Parathyroid adenoma (tissue), 2 donors: ENCODE results near the gene DNAL1.

Experiments
- H2AFZ ChIP-seq: fragments of 300-600 bp; sonication (generic); one replicate; pipeline ENCODE4 v1.7.0; 2017; ENCODE audit warnings: antibody characterized with exemption, mild to moderate bottlenecking
- H3K27ac ChIP-seq: fragments of 300-600 bp; sonication (generic); one replicate; pipeline ENCODE4 v1.7.0; 2017
- H3K27me3 ChIP-seq: fragments of 300-600 bp; sonication (generic); one replicate; pipeline ENCODE4 v1.7.0; 2017; ENCODE audit warnings: low read length; ENCODE audit not compliant: control insufficient read depth, insufficient read depth
- H3K36me3 ChIP-seq: fragments of 300-600 bp; sonication (generic); one replicate; pipeline ENCODE4 v1.7.0; 2017; ENCODE audit warnings: low read length; ENCODE audit not compliant: control insufficient read depth, insufficient read depth
- H3K4me1 ChIP-seq: fragments of 300-600 bp; sonication (generic); one replicate; pipeline ENCODE4 v1.7.0; 2017; ENCODE audit warnings: control low read depth
- H3K4me2 ChIP-seq: fragments of 300-600 bp; sonication (generic); one replicate; pipeline ENCODE4 v1.7.0; 2017; ENCODE audit warnings: low read length
- H3K4me3 ChIP-seq: fragments of 300-600 bp; sonication (generic); one replicate; pipeline ENCODE4 v1.7.0; 2017; ENCODE audit warnings: low read depth, low read length
- H3K79me2 ChIP-seq: fragments of 300-600 bp; sonication (generic); one replicate; pipeline ENCODE4 v1.7.0; 2017; ENCODE audit warnings: control low read depth
- H3K9ac ChIP-seq: fragments of 300-600 bp; sonication (generic); one replicate; pipeline ENCODE4 v1.7.0; 2017; ENCODE audit warnings: mild to moderate bottlenecking
- H3K9me3 ChIP-seq: fragments of 300-600 bp; sonication (generic); one replicate; pipeline ENCODE4 v1.7.0; 2017; ENCODE audit warnings: low read length; ENCODE audit not compliant: control insufficient read depth
- TF ChIP-seq, protein P1 (sequence below): fragments of 300-600 bp; sonication (generic); IDR thresholded peaks from one replicate; pipeline ENCODE4 v1.7.0; 2017; ENCODE audit warnings: antibody characterized with exemption, mild to moderate bottlenecking
- donor health status: primary hyperparathyroidism.

The DNAL1 gene

DNA sequence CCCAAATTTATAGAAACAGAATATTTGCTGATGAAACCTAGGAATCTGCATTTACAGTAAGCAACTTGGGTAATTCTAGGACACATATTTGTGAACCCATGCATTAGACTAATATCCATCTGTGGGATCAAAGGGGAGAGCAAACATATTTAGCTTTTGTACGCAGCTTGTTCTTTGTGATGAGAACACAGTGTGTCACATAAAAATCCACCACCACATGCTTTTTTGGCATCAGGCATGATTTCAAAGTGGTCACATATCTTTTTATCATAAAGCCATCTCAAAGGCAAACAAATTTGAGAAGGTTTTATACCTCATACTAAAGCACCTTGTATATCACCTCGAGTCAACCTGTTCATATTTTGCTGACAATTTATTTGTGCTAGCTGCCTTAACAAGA, 15.7 kb downstream of the DNAL1 start:
- no peaks in the 10 kb centered on the region for H3K36me3 ChIP-seq
- no peak overlapping the region for H2AFZ ChIP-seq
- no peak overlapping the region for H3K27ac ChIP-seq
- no peak overlapping the region for H3K4me3 ChIP-seq
- no peaks in the 10 kb centered on the region for H3K9me3 ChIP-seq
- TF ChIP-seq, protein P1, sequence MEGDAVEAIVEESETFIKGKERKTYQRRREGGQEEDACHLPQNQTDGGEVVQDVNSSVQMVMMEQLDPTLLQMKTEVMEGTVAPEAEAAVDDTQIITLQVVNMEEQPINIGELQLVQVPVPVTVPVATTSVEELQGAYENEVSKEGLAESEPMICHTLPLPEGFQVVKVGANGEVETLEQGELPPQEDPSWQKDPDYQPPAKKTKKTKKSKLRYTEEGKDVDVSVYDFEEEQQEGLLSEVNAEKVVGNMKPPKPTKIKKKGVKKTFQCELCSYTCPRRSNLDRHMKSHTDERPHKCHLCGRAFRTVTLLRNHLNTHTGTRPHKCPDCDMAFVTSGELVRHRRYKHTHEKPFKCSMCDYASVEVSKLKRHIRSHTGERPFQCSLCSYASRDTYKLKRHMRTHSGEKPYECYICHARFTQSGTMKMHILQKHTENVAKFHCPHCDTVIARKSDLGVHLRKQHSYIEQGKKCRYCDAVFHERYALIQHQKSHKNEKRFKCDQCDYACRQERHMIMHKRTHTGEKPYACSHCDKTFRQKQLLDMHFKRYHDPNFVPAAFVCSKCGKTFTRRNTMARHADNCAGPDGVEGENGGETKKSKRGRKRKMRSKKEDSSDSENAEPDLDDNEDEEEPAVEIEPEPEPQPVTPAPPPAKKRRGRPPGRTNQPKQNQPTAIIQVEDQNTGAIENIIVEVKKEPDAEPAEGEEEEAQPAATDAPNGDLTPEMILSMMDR: no peak
- no peaks in the 10 kb centered on the region for H3K4me1 ChIP-seq
- no peak overlapping the region for H3K4me2 ChIP-seq
- peaks cover 4% of the 10 kb centered on the region for H3K79me2 ChIP-seq
- H3K9ac ChIP-seq: no peak overlapping the region
- no peaks in the 10 kb centered on the region for H3K27me3 ChIP-seq

DNA sequence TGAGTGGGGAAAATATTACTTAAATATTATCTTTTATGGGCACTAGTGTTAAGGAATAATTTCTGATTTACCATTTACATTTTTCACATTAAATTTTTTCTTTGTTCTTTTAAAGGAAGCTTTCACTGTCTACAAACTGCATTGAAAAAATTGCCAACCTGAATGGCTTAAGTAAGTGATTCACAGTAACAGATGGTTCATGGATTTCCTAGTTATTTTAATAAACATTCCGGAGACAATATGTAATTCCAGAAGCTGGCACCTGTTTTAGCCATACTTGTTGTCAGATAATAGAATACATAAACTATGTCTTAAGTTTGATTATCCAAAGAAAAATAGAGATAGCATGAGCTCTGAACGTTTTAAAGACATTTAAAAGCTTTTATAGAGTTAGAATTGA, 17.1 kb downstream of the DNAL1 start:
- Histone ChIP-seq H3K4me3 (no peak overlapping the region), H3K4me1 (no peaks in the 10 kb centered on the region), H3K9me3 (no peaks in the 10 kb centered on the region), H3K79me2 (peaks cover 4% of the 10 kb centered on the region), H2AFZ (no peak overlapping the region), H3K36me3 (no peaks in the 10 kb centered on the region), H3K27ac (no peak overlapping the region), H3K4me2 (no peak overlapping the region), H3K27me3 (no peaks in the 10 kb centered on the region), H3K9ac (no peak overlapping the region)
- TF ChIP-seq, protein P1: no peak

DNA sequence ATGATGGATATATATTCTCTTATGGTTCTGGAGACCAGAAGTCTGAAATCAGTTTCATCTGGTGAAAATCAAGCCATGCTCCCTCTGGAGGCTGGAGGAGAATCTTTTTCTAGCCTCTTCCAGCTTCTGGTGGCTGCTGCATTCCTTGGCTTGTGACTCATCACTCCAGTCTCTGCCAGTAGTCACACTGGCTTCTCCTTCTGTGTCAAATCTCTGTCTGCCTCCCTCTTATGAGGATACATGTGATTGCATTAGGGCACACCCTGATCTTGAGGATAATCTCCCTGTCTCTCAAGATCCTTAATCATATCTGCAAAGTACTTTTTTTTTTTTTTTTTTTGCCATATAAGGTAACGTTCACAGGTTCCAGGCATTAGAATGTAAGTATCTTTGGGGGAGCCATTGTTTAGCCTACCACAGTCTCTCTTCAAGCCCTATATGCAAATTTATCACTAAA, 17.7 kb downstream of the DNAL1 start:
- Histone ChIP-seq H3K4me3 (no peak overlapping the region), H3K4me2 (no peak overlapping the region), H3K9me3 (no peaks in the 10 kb centered on the region), H3K79me2 (peaks cover 4% of the 10 kb centered on the region), H2AFZ (no peak overlapping the region), H3K27ac (no peak overlapping the region), H3K9ac (no peak overlapping the region), H3K36me3 (no peaks in the 10 kb centered on the region), H3K27me3 (no peaks in the 10 kb centered on the region), H3K4me1 (no peaks in the 10 kb centered on the region)
- TF ChIP-seq, protein P1: no peak

DNA sequence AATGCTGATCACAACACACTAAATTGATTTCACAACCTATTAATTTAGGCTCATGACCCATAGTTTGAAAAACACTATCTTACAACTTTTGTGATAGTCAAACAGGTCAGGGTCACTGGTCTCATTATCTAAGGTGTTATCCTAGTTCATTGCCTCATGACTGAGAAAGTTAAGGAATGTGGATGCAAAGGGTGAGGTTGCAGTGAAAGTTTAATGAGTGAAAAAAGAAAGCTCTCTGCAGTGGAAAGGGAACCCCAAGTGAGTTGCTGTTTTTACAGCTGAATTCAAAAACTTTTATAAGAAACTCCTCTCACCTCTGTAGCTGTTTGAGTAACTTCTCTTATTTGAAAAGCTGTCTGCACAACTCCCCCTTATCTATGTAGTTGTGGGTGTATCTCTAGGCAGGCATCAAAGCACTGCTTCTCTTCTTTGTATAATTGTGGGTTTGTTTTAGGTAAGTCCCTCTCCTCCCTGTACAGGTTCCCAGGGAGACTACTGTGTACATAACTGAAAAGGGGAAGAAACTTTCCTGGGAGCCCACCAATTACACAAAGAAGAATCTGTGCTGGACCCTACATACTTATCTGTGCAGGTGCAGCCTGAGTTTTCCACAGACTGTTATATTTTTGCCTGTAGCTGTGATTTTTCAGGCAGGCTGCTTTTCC, 18.9 kb downstream of the DNAL1 start:
- Histone ChIP-seq H3K27me3 (no peaks in the 10 kb centered on the region), H3K4me3 (no peak overlapping the region), H3K4me2 (no peak overlapping the region), H3K4me1 (no peaks in the 10 kb centered on the region), H2AFZ (no peak overlapping the region), H3K79me2 (peaks cover 4% of the 10 kb centered on the region), H3K9me3 (no peaks in the 10 kb centered on the region), H3K36me3 (no peaks in the 10 kb centered on the region), H3K9ac (no peak overlapping the region), H3K27ac (no peak overlapping the region)
- TF ChIP-seq, protein P1: no peak

DNA sequence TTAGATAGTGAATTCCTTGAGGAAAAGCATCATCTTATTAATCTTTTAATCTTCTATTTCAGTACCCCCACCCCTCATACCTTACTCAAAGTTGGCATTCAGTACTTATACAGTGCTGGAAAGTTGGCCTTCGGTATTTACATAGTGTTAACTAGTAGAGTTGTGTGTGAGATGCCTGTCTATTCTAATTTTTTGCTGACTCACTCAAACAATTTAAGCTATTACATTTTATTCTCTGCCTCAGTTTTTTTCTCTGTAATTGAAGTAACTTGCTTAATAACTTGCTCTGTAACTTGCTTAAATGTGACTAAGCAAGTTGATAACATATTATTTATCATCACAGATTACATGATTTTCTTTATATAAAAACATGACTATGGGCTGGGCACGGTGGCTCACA, 20.3 kb downstream of the DNAL1 start:
- no peak overlapping the region for H2AFZ ChIP-seq
- no peak overlapping the region for H3K4me3 ChIP-seq
- TF ChIP-seq, protein P1: no peak
- no peaks in the 10 kb centered on the region for H3K9me3 ChIP-seq
- H3K9ac ChIP-seq: no peak overlapping the region
- no peak overlapping the region for H3K27ac ChIP-seq
- H3K27me3 ChIP-seq: no peaks in the 10 kb centered on the region
- H3K36me3 ChIP-seq: no peaks in the 10 kb centered on the region
- H3K79me2 ChIP-seq: peaks cover 2% of the 10 kb centered on the region
- no peaks in the 10 kb centered on the region for H3K4me1 ChIP-seq
- no peak overlapping the region for H3K4me2 ChIP-seq
